HG03159 (cell line): Measurements from ENCODE around the gene RBM17.
"Not testable (repeated sequence)": the region's sequence is repeated elsewhere in the genome, so short reads cannot be mapped to it uniquely, and the experiment has no call there.

Experiments
- ATAC-seq: cut with Tn5 transposase; IDR thresholded peaks from one replicate; pipeline ENCODE4 v1.9.1; 2021; ENCODE audit warnings: mild to moderate bottlenecking, moderate library complexity; ENCODE audit not compliant: unreplicated experiment

RBM17 gene

DNA sequence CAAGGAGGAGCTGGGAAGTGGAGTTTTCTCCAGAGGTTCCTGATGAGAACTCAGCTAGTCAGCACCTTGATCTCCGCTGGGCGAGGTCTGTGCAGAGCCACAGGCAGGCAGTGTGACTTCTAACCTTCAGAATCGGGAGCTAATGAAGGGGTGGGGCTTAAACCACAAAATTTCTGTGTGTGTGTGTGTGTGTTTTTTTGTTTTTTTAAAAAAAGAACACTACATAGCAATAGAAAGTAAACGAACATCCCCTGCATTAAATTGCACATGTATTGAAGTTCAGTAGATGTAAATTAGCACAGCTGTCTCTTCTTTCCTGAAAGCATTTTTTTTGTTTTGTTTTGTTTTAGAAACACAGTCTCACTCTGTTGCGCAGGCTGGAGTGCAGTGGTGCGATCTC lies 46.2 kb downstream of the RBM17 start:
- no peak for ATAC-seq

- ATAC-seq: no peak
Observed at GRCh38 chr10:6135589-6136168, 46.8 kb downstream of the RBM17 start.

GRCh38 chr10:6136215-6137201 lies 47.7 kb downstream of the RBM17 start:
- peak; percentile 34 for ATAC-seq

DNA sequence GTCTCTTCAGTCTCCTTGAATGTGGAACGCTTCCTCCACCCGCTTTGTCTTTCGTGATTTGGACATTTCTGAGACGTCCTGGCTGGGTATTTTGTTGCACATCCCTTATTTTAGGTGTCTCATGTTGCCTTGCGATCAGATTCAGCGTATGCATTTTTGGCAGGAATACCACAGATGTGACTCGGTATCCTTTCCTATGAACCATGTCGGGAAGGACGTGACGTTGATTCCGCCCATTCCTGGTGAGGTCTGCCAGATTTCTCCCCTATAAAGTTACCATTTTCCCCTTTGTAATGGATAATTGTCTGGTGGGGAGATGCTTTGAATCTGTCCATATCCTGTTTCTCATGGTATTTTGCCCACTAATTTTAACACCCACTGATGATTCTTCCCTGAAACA lies 49.6 kb downstream of the RBM17 start:
- ATAC-seq: no peak

DNA sequence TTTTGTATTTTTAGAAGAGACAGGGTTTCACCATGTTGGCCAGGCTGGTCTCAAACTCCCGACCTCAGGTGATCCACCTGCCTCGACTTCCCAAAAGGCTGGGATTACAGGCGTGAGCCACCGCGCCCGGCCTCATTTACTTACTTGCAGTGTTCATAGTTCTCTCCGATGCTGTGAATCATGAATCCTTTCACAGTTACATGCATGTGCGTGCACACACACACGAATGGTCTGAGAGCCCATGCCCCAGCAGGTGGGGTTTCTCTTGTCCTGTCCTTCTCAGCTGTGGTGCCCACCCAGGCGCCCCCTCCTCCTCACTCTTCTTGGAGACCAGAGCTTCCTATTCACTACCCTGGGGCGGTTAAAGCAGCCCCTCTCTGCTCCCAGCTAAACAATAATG lies 50.6 kb downstream of the RBM17 start:
- no peak for ATAC-seq

DNA sequence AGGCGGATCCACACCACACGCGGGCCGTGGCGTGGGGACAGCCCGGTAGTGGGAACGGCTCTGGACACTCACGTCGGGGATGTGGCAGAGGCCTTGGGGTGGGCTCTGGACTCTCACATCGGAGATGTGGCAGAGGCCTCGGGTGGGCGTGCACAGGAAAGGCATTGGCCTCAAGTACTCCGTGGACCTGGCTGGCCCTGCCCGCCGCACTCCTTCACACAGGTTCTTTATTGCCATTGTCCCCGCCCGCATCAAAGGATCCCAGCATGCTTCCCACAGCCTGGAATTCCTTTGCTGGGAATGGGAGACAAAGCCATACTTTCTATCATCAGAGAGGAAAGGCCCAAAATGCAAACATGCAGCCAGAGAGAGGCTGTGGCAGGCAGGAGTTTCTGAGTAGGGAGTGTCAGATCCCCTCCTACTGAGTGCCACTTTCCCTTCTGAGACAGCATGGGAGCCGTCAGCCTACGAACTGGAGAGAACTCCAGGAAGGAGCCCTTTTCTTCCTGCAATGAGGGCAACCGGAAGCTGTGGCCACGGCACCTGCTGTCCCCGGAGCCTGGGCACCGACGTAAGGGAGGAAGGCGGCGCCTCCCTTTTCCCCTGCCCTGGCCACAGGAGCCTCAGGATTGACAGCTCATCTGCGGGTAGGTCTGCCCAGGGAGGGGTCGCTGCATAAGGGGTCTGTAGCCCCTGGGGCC lies 51.5 kb downstream of the RBM17 start:
- ATAC-seq: no peak

GRCh38 chr10:6140965-6141295 lies 52.1 kb downstream of the RBM17 start:
- ATAC-seq: no peak

DNA sequence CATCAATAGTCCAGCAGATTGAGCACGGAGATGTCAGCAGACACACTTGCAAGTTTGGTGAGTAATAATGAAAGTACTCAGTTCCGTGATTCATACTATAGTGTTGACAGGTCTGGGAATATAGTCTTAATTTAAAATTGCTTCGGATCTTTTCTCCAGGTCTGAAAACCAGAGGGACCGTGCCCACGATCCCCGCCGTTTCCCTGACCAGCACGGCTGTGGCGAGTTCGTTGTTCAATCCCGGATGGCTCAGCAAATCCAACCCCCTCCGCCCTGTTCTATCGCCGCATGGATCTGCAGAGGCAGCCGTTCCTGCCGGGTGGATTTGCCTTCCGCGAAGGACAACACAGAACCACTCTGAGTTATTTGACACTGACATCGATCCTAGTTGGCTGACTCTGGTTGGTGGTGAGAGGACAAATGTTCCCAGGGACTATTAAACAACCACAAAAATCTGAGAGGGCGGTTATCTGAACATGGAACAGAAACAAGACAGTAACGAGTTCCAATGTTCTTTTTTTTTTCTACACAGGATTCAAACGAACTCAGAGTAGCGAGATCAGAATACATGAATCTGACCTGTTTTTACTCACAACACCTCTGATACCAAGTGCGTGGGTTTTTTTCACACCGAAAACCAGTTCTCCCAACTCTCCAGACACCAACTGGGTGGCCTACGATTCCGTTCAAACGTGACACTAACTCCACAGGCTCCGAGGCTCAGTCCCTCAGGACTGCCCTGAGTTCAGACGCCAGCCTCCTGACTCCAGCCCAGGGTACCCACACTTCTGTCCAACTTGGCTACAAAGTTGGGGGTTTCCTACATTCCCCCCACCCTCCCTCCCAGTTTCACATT lies 52.7 kb downstream of the RBM17 start:
- peak; percentile 63 for ATAC-seq

- ATAC-seq: not testable (repeated sequence)
Observed at GRCh38 chr10:6142186-6142585, 53.4 kb downstream of the RBM17 start.

DNA sequence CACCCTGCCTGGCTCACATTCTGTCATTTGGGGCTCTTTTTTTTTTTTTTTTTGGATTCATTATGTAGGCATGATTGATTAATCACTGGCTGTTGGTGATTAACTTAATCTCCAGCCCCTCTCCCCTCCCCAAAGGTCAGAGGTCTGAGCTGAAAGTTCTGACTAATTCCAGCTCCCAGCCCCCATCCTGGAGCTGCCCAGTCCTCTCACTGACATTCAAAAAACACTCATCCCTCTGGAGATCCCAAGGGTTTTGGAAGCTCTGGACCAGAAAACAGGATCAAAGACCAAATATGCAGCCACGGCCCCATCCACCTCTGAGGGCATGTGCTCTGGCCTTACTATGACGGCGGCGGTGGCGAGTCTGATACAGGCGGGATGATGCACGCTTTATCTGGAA lies 53.8 kb downstream of the RBM17 start:
- no peak for ATAC-seq

DNA sequence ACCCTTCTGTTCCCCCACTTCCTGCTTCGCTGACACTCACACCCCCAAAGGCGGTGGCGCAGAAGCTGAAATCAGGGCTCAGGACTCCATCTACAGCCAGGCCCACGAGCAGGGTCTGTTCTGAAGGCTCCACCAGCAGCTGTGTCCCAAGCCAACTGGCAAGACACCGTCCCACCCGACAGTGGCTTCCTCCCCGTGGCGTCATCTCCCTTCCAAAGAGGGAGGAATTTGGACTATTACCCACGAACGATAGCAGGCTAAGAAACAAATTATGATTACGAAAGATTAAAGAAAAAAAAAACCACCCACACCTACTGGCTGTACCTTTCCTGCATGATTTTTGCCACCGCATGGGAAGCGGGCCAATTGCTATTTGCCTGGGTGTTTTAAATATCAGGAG lies 54.3 kb downstream of the RBM17 start:
- ATAC-seq: no peak

DNA sequence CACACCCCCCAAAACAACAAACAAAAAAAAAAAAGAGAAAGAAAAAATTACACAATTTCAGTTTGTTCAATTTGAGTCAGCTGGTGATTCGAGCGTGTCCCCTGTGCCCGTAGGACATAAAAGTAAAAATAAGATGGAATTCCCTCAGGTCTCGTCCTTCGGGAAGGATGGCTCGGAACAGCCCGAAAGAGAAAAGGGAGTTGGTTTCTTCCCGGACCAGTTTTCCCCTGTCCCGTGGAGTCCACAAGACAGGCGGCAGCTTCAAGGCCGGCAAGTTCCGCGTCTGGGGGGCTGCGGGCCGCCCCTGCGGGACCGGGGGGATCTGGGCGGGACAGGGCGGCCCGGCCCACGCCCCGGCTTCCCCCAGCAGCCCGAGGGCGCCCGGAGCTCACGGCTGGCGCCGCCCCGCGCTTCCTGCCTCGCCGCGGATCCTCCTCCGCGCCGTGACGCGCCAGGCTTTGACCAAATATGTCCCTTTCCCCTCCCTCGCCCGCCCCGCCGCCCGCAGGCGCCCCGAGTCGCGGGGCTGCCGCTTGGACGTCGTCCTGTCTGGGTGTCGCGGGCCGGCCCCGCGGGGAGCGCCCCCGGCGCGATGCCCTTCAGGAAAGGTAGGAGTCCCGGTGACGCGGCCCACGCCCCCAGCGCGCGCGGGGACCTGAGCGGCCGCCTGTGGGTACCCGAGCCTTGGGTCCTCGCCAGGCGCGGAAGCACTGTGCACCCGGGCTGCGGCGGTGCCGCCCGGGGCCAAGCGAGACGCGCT lies 55.8 kb downstream of the RBM17 start:
- peak; percentile 80 for ATAC-seq

GRCh38 chr10:6145166-6145987 lies 56.5 kb downstream of the RBM17 start:
- peak; percentile 2 for ATAC-seq

DNA sequence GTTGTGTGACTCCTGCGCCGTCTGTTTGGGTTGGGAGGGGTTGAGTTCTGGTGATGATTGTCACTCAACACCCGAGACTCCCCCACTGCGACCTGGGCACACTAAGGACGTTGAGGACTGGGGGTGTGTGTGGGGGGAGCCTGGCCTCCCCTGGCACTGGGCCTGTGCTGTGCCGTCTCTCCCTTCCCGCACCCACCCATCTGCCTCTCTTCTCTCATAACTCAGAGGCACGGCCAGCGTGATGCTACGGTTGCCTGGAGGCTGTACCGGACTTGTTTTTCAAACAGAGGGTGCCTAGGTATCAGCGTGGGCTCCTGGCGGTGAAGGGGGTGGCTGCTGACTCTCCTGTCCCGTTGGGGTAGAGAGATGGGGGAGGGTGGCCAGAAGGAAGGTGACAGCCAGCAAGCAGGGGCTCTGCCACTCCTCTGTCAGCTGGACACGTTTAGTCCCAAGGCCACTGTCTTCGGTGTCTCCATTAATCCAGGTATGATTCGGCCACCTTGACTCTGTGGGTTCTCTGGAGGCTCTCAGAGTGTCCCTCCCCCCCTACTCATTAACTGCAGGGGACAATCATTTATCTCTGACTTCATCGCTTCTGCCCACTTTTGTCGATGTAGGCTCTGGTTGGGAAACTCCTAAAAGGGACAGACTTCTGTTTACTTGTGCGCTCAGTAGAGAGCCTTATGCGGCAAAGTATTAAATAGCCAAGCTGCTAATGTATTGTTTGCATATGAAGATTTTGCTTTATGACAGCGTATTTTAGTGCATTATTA lies 57.4 kb downstream of the RBM17 start:
- no peak for ATAC-seq

GRCh38 chr10:6146921-6147320 lies 58.1 kb downstream of the RBM17 start:
- ATAC-seq: no peak

DNA sequence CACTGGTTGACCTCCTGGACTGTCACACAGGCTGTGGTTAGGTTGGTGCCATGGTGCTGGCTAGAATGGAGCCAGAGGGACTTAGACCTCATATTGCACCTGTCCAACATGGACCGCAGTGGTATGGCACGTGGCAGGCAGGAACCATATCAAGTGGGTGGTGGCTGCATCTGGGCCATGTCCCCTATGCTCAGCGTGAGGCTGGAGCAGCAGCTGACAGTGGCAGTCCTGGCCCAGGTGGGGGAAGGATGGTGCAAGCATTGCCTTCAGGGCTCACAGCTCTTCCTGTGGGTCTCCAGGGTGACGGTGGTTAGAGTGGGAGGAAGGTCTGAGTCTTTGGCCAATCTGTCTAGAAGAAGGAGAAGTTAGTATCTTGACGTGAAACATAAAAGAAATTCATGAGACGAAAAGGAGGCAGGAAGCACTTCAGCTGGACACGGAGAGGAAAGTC lies 59.4 kb downstream of the RBM17 start:
- ATAC-seq: no peak

- ATAC-seq: no peak
Observed at GRCh38 chr10:6148908-6149307, 60.1 kb downstream of the RBM17 start.
